GM21723 (cell line): ENCODE measurements around the gene KRT82.
"Not testable (repeated sequence)": the region's sequence is repeated elsewhere in the genome, so short reads cannot be mapped to it uniquely, and the experiment has no call there.

ENCODE experiments used
- ATAC-seq: cut with Tn5 transposase; IDR thresholded peaks from one replicate; pipeline ENCODE4 v1.9.1; 2021; ENCODE audit warnings: mild to moderate bottlenecking, moderate library complexity; ENCODE audit not compliant: unreplicated experiment

The KRT82 gene

GRCh38 chr12:52413782-52414345 is 7.7 kb upstream of the KRT82 start:
- ATAC-seq = no peak

- no peak for ATAC-seq
These were observed 7.1 kb upstream of the KRT82 start for GRCh38 chr12:52413202-52413601.

GRCh38 chr12:52411815-52412214 is 5.7 kb upstream of the KRT82 start:
- ATAC-seq = no peak

GRCh38 chr12:52410589-52411248 is 4.6 kb upstream of the KRT82 start:
- not testable (repeated sequence) for ATAC-seq

GRCh38 chr12:52407918-52408317 is 1.8 kb upstream of the KRT82 start:
- no peak for ATAC-seq

GRCh38 chr12:52404951-52405350 is 1.2 kb downstream of the KRT82 start:
- ATAC-seq = no peak

GRCh38 chr12:52403561-52403960 is 2.6 kb downstream of the KRT82 start:
- ATAC-seq = no peak

- ATAC-seq = no peak
These were observed 3.1 kb downstream of the KRT82 start for GRCh38 chr12:52402873-52403540.

- no peak for ATAC-seq
These were observed 3.8 kb downstream of the KRT82 start for GRCh38 chr12:52402377-52402776.

- no peak for ATAC-seq
These were observed 4.2 kb downstream of the KRT82 start for GRCh38 chr12:52401926-52402325.

- no peak for ATAC-seq
These were observed 4.6 kb downstream of the KRT82 start for GRCh38 chr12:52401526-52401925.

- ATAC-seq = no peak
These were observed 5.2 kb downstream of the KRT82 start for GRCh38 chr12:52400906-52401305.

- ATAC-seq = no peak
These were observed 6.4 kb downstream of the KRT82 start for GRCh38 chr12:52399756-52400155.

- no peak for ATAC-seq
These were observed 8.0 kb downstream of the KRT82 start for GRCh38 chr12:52398176-52398575.

- no peak for ATAC-seq
These were observed 9.5 kb downstream of the KRT82 start for GRCh38 chr12:52396656-52397055.

GRCh38 chr12:52395761-52396434 is 10.2 kb downstream of the KRT82 start:
- ATAC-seq = no peak

GRCh38 chr12:52394836-52395405 is 11.2 kb downstream of the KRT82 start:
- no peak for ATAC-seq

GRCh38 chr12:52392465-52393007 is 13.6 kb downstream of the KRT82 start:
- ATAC-seq = no peak

GRCh38 chr12:52391618-52392002 is 14.5 kb downstream of the KRT82 start:
- no peak for ATAC-seq

GRCh38 chr12:52390739-52391617 is 15.2 kb downstream of the KRT82 start:
- no peak for ATAC-seq
